HCT116 (cell line): Measurements from ENCODE around the gene EPHX1. TPM values are rescaled to one million over a fixed set of nuclear protein-coding genes. Genes with fewer than 3 reads are reported as not detected.

Experiments
- ATAC-seq: fragments of 200-7000 bp; cut with Tn5 transposase; 2 replicates; pipeline ENCODE4 v1.9.1; 2020; ENCODE audit warnings: mild to moderate bottlenecking, moderate library complexity
- BruUV-seq: library from RNA; stranded (reverse); fragments of 400-500 nt; replicated peaks from 2 replicates; lab custom pipeline; 2021; lab: Mats Ljungman, UMichigan
- CTCF ChIA-PET: fragments of 300-600 bp; sonication (Branson Sonifier 250); formaldehyde crosslinking; loops from one replicate; lab custom pipeline; 2021; ENCODE audit warnings: antibody characterized with exemption; lab: Charles Lee
- POLR2A ChIA-PET: fragments of 300-600, 350-600 bp; sonication (Branson Sonifier 250); formaldehyde crosslinking; loops from one replicate; lab custom pipeline; 2021; ENCODE audit warnings: antibody characterized with exemption; lab: Charles Lee
- RAD21 ChIA-PET, 2 experiments: fragments of 300-600 bp; sonication (Branson Sonifier 250); formaldehyde crosslinking; loops; one replicate each; lab custom pipeline; 2023; ENCODE audit warnings: low total read pairs in 2 of 2; ENCODE audit not compliant: uncharacterized antibody in 2 of 2, unreplicated experiment in 2 of 2, low non-redundant PET in 1 of 2; lab: Charles Lee
- DNase-seq: peaks from one replicate; pipeline ENCODE4 v3.0.0-alpha.2; 2010; ENCODE audit warnings: low read depth, low spot score
- H2AFZ ChIP-seq: fragments of 200-600 bp; shearing (Covaris generic), sonication (generic); 2 replicates; pipeline ENCODE4 v1.6.1; 2017; ENCODE audit warnings: low read depth, mixed run types, mixed read lengths, antibody characterized with exemption, low read length; ENCODE audit not compliant: poor library complexity, severe bottlenecking
- H3K27ac ChIP-seq: 2 replicates; pipeline ENCODE4 v1.5.1; 2012; ENCODE audit warnings: low read depth, low read length
- H3K27me3 ChIP-seq: fragments of 200-600 bp; sonication (generic); 2 replicates; pipeline ENCODE4 v1.6.1; 2016; ENCODE audit warnings: mixed run types, low read length, mixed read lengths; ENCODE audit not compliant: insufficient read depth
- H3K36me3 ChIP-seq, 2 experiments: fragments of 200-500 bp in 1 of 2; fragments of 200-600 bp in 1 of 2; sonication (Bioruptor generic) in 1 of 2; sonication (generic) in 1 of 2; 2 replicates each; pipeline versions ENCODE4 v1.5.1 to v1.6.1; 2014 to 2016; ENCODE audit warnings: low read length in 2 of 2, inconsistent platforms in 1 of 2, mixed read lengths in 1 of 2, mixed run types in 1 of 2; ENCODE audit not compliant: insufficient read depth in 2 of 2, control insufficient read depth in 1 of 2
- H3K4me1 ChIP-seq, 2 experiments: fragments of 200-600 bp in 1 of 2; sonication (generic) in 1 of 2; 2 replicates each; pipeline versions ENCODE4 v1.5.1 to v1.6.1; 2012 to 2017; ENCODE audit warnings: low read length in 2 of 2, inconsistent platforms in 1 of 2, mild to moderate bottlenecking in 1 of 2, mixed read lengths in 1 of 2, mixed run types in 1 of 2, moderate library complexity in 1 of 2; ENCODE audit not compliant: insufficient read depth in 2 of 2, control insufficient read depth in 1 of 2
- H3K4me2 ChIP-seq: fragments of 200-600 bp; sonication (generic); 2 replicates; pipeline ENCODE4 v1.6.1; 2017; ENCODE audit warnings: mixed run types, low read length, mixed read lengths
- H3K4me3 ChIP-seq, 2 experiments: fragments of 200-600 bp in 1 of 2; sonication (generic) in 1 of 2; replicated peaks in 1 of 2; 2 replicates each; pipeline ENCODE4 v1.5.1; 2011 to 2016; ENCODE audit warnings: low read length in 2 of 2, control low read depth in 1 of 2, low read depth in 1 of 2, mild to moderate bottlenecking in 1 of 2, mixed read lengths in 1 of 2, mixed run types in 1 of 2
- H3K79me2 ChIP-seq: fragments of 200-600 bp; sonication (generic); 2 replicates; pipeline ENCODE4 v1.6.1; 2017; ENCODE audit warnings: mild to moderate bottlenecking, mixed run types, low read length, moderate library complexity, mixed read lengths; ENCODE audit not compliant: insufficient read depth
- H3K9ac ChIP-seq: fragments of 200-600 bp; sonication (generic); 2 replicates; pipeline ENCODE4 v1.6.1; 2016; ENCODE audit warnings: low read length, mixed read lengths
- H3K9me2 ChIP-seq: fragments of 200-600 bp; sonication (generic), shearing (Covaris generic); 2 replicates; pipeline ENCODE4 v1.6.1; 2017; ENCODE audit warnings: mixed run types, mild to moderate bottlenecking, moderate library complexity; ENCODE audit not compliant: insufficient read depth
- H3K9me3 ChIP-seq, 2 experiments: fragments of 200-500 bp in 1 of 2; fragments of 200-600 bp in 1 of 2; sonication (Bioruptor generic) in 1 of 2; sonication (generic) in 1 of 2; 2 replicates each; pipeline ENCODE4 v1.6.1; 2014 to 2017; ENCODE audit warnings: low read length in 2 of 2, mixed read lengths in 2 of 2, inconsistent platforms in 1 of 2, low read depth in 1 of 2, mild to moderate bottlenecking in 1 of 2, mixed run types in 1 of 2, moderate library complexity in 1 of 2; ENCODE audit not compliant: control insufficient read depth in 1 of 2, insufficient read depth in 1 of 2
- H4K20me1 ChIP-seq: fragments of 200-600 bp; sonication (generic), shearing (Covaris generic); 2 replicates; pipeline ENCODE4 v1.6.1; 2017; ENCODE audit warnings: mixed run types, mild to moderate bottlenecking, moderate library complexity; ENCODE audit not compliant: insufficient read depth
- CEBPB ChIP-seq: IDR thresholded peaks from 2 replicates; pipeline ENCODE4 v1.6.1; 2012; ENCODE audit warnings: low read depth
- ELF1 ChIP-seq: IDR thresholded peaks from 2 replicates; pipeline ENCODE4 v1.6.1; 2012; ENCODE audit warnings: low read depth, borderline replicate concordance
- EZH2 ChIP-seq: fragments of 200-600 bp; sonication (generic); IDR thresholded peaks from 2 replicates; pipeline ENCODE4 v1.6.1; 2017; ENCODE audit warnings: antibody characterized with exemption, mixed run types
- FOSL1 ChIP-seq: IDR thresholded peaks from 2 replicates; pipeline ENCODE4 v1.6.1; 2012; ENCODE audit warnings: low read depth
- POLR2A ChIP-seq: IDR thresholded peaks from 2 replicates; pipeline ENCODE4 v1.7.0; 2011; ENCODE audit warnings: borderline replicate concordance; ENCODE audit not compliant: insufficient read depth, insufficient read length; ENCODE audit errors: extremely low read depth
- ZFX ChIP-seq: fragments of 450-650 bp; IDR thresholded peaks from 2 replicates; pipeline ENCODE4 v1.6.1; 2017
- intact Hi-C: fragments of 100-400 bp; cut with micrococcal nuclease; formaldehyde crosslinking; loops from 2 replicates; pipeline ENCODE4 v1.10.0; 2022
- total RNA-seq: library from RNA; stranded (reverse); gene quantifications from one replicate; pipeline ENCODE4 v1.2.1, GENCODE V29; 2021; ENCODE audit not compliant: unreplicated experiment
- TF ChIP-seq, protein P1 (sequence below): IDR thresholded peaks from 2 replicates; pipeline ENCODE4 v1.6.1; 2011; ENCODE audit warnings: mild to moderate bottlenecking, low read length, moderate library complexity; ENCODE audit not compliant: insufficient replicate concordance; ENCODE audit errors: extremely low read depth
- TF ChIP-seq, protein P2 (sequence below), 3 experiments: fragments of 200-600 bp in 1 of 3; sonication (generic) in 1 of 3; IDR thresholded peaks in 2 of 3; conservative IDR thresholded peaks in 1 of 3; 2 replicates each; pipeline ENCODE4 v1.5.1; 2012 to 2017; ENCODE audit warnings: low read depth in 2 of 3, low read length in 2 of 3, antibody characterized with exemption in 1 of 3, borderline replicate concordance in 1 of 3, control low read depth in 1 of 3, mild to moderate bottlenecking in 1 of 3, mixed read lengths in 1 of 3, mixed run types in 1 of 3, moderate library complexity in 1 of 3; ENCODE audit not compliant: insufficient read depth in 1 of 3

Gene EPHX1
- total RNA-seq, 1 experiment from 2014 or later: 44.6 TPM

DNA sequence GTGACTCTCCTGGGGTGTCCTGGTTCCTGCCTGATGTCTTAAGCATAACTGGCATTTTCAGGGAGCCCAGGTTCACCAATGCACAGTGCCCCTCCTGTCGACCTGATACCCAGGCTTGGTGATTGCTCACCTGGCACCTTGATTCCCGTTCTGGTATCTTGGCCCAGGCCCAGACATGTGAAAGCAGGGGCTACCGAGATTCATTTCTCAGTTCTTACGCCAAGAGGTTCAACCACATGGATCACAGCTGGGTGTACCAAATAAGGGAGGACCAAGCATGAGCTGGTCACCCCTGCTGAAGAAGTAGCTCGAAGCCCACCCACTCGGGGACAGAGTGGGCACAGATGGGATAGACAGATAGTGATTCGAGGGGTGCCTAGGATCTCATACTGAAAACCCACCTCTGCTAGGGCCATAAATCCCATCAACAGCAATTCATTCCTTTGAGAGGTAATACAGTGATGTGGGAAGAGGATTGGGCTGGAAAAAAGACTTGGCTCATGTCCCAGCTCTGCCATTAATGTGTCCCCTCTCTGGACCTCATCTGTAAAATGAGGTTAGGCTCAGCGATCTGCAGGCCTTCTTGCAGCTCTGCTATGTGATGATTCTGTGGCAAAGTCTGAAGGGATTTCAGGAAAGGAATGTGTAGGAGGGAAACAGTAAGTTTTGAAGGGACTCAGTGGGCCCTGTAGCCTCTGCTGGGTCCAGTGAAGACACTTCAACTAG, 2.7 kb downstream of the EPHX1 start:
- TF ChIP-seq EZH2: no peak
- no peak for TF ChIP-seq ELF1
- TF ChIP-seq POLR2A: no peak
- TF ChIP-seq, protein P1, sequence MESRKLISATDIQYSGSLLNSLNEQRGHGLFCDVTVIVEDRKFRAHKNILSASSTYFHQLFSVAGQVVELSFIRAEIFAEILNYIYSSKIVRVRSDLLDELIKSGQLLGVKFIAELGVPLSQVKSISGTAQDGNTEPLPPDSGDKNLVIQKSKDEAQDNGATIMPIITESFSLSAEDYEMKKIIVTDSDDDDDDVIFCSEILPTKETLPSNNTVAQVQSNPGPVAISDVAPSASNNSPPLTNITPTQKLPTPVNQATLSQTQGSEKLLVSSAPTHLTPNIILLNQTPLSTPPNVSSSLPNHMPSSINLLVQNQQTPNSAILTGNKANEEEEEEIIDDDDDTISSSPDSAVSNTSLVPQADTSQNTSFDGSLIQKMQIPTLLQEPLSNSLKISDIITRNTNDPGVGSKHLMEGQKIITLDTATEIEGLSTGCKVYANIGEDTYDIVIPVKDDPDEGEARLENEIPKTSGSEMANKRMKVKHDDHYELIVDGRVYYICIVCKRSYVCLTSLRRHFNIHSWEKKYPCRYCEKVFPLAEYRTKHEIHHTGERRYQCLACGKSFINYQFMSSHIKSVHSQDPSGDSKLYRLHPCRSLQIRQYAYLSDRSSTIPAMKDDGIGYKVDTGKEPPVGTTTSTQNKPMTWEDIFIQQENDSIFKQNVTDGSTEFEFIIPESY: no peak
- TF ChIP-seq, protein P2, sequence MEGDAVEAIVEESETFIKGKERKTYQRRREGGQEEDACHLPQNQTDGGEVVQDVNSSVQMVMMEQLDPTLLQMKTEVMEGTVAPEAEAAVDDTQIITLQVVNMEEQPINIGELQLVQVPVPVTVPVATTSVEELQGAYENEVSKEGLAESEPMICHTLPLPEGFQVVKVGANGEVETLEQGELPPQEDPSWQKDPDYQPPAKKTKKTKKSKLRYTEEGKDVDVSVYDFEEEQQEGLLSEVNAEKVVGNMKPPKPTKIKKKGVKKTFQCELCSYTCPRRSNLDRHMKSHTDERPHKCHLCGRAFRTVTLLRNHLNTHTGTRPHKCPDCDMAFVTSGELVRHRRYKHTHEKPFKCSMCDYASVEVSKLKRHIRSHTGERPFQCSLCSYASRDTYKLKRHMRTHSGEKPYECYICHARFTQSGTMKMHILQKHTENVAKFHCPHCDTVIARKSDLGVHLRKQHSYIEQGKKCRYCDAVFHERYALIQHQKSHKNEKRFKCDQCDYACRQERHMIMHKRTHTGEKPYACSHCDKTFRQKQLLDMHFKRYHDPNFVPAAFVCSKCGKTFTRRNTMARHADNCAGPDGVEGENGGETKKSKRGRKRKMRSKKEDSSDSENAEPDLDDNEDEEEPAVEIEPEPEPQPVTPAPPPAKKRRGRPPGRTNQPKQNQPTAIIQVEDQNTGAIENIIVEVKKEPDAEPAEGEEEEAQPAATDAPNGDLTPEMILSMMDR (IDR thresholded peaks at IDR 0.05 in 2 of 3, conservative IDR thresholded peaks at IDR 0.05 in 1 of 3; ENCODE audit: borderline replicate concordance in 1 of 3, insufficient read depth in 1 of 3, low read depth in 2 of 3, low read length in 2 of 3): no peak
- TF ChIP-seq CEBPB: no peak
- TF ChIP-seq ZFX: no peak
- TF ChIP-seq FOSL1: no peak
- H3K4me1 ChIP-seq: peaks cover 27 to 39% of the 10 kb centered on the region in 2 experiments
- H3K4me3 ChIP-seq: no peak overlapping the region
- no peaks in the 10 kb centered on the region for H3K9me2 ChIP-seq
- H3K27me3 ChIP-seq: no peaks in the 10 kb centered on the region
- RAD21 ChIA-PET: no interaction called here
- BruUV-seq: no TSS peak
- ATAC-seq (no peak), DNase-seq (no peak)
- H4K20me1 ChIP-seq: no peaks in the 10 kb centered on the region
- H2AFZ ChIP-seq: no peak overlapping the region
- POLR2A ChIA-PET: no interaction called here
- H3K79me2 ChIP-seq: no peaks in the 10 kb centered on the region
- no peaks in the 10 kb centered on the region for H3K9me3 ChIP-seq
- intact Hi-C loops: loop anchor here (5.0 kb wide), 1 partner anchor 70 kb away; the partner anchor contains the start of gene TMEM63A
- H3K27ac ChIP-seq: no peak overlapping the region
- no peak overlapping the region for H3K4me2 ChIP-seq
- H3K9ac ChIP-seq: no peak overlapping the region
- H3K36me3 ChIP-seq: no peaks in the 10 kb centered on the region
- CTCF ChIA-PET: no interaction called here
